BLaER1 treated with 17β-estradiol and CSF1 and Interleukin-3, amounts not matched to agents 10 nM and 100 nM (cell line): ENCODE data around the gene TSR1.

Experiments
- H3K27ac ChIP-seq, 11 experiments: shearing (Covaris generic); formaldehyde crosslinking; 2 replicates each; pipeline ENCODE4 v1.8.1; 2022
- H3K27me3 ChIP-seq, 11 experiments: shearing (Covaris generic); formaldehyde crosslinking; 2 replicates each; pipeline ENCODE4 v1.8.1; 2022
- H3K36me3 ChIP-seq, 11 experiments: shearing (Covaris generic); formaldehyde crosslinking; 2 replicates each; pipeline ENCODE4 v1.8.1; 2022
- H3K4me1 ChIP-seq, 10 experiments: shearing (Covaris generic); formaldehyde crosslinking; 2 replicates each; pipeline ENCODE4 v1.8.1; 2022
- H3K4me2 ChIP-seq, 11 experiments: shearing (Covaris generic); formaldehyde crosslinking; 2 replicates each; pipeline ENCODE4 v1.8.1; 2022
- H3K4me3 ChIP-seq, 10 experiments: shearing (Covaris generic); formaldehyde crosslinking; 2 replicates each; pipeline ENCODE4 v1.8.1; 2022
- H3K9ac ChIP-seq, 11 experiments: shearing (Covaris generic); formaldehyde crosslinking; 2 replicates each; pipeline ENCODE4 v1.8.1; 2022
- H3K9me3 ChIP-seq, 11 experiments: shearing (Covaris generic); formaldehyde crosslinking; replicated peaks in 1 of 11; 2 replicates each; pipeline ENCODE4 v1.8.1; 2022
- H4K20me1 ChIP-seq, 11 experiments: shearing (Covaris generic); formaldehyde crosslinking; 2 replicates each; pipeline ENCODE4 v1.8.1; 2022
- Cebpa-rat ChIP-seq, 11 experiments: shearing (Covaris generic); IDR thresholded peaks; 2 replicates each; pipeline ENCODE4 v1.8.1; 2022

TSR1 gene

DNA sequence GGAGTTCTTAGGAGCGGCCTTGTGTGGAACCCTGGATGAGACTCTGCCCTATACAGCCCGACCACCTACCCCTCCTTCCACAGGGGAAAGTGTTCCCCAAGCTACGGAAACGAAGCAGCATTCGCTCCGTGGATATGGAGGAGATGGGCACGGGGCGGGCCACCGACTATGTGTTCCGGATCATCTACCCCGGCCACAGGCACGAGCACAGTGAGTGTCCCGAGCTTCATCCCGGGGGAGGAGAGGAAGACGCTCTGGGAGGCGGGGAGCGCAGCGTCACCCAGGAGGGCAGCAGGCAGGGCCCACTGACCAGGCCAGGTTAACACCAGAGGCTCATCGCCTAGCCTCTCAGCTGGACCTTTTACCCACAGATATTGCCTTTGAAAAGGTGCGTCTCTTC, 28.9 kb upstream of the TSR1 start:
- Histone ChIP-seq H3K27ac (no peak overlapping the region), H3K4me1 (peaks cover 20 to 37% (median 34%) of the 10 kb centered on the region in 10 experiments), H3K4me2 (no peak overlapping the region), H3K9me3 (no peaks in the 10 kb centered on the region), H3K36me3 (peaks cover 22 to 67% (median 52%) of the 10 kb centered on the region in 11 experiments), H3K4me3 (no peak overlapping the region), H3K9ac (no peak overlapping the region), H3K27me3 (no peaks in the 10 kb centered on the region), H4K20me1 (peaks cover 0 to 34% (median 0%) of the 10 kb centered on the region in 11 experiments; a peak in 7 of 22 replicates)
- TF ChIP-seq Cebpa-rat (IDR thresholded peaks at IDR 0.05) = no peak

DNA sequence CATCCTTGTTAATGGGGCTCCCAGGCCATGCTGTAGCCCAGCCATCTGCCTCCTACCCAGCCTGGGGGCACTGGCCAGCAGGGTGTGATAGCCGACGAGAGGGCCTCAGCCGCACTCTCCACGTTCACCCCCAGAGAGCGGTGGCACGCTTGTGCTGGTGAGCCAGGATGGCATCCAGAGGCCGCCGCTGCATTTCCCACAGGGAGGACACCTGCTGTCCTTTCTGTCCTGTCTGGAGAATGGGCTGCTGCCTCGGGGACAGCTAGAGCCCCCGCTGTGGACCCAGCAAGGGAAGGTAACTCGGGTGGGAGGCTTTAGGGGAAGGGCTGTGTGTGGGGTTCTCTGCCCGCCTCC, 28.5 kb upstream of the TSR1 start:
- H3K27ac ChIP-seq = no peak overlapping the region
- H3K27me3 ChIP-seq = no peaks in the 10 kb centered on the region
- peaks cover 20 to 33% (median 30%) of the 10 kb centered on the region in 10 experiments for H3K4me1 ChIP-seq
- H3K36me3 ChIP-seq = peaks cover 22 to 71% (median 54%) of the 10 kb centered on the region in 11 experiments
- no peaks in the 10 kb centered on the region for H3K9me3 ChIP-seq
- H3K9ac ChIP-seq = no peak overlapping the region
- H3K4me2 ChIP-seq = no peak overlapping the region
- H3K4me3 ChIP-seq = no peak overlapping the region
- H4K20me1 ChIP-seq = peaks cover 0 to 33% (median 0%) of the 10 kb centered on the region in 11 experiments; a peak in 7 of 22 replicates
- TF ChIP-seq Cebpa-rat (IDR thresholded peaks at IDR 0.05) = no peak

- H3K36me3 ChIP-seq = peaks cover 22 to 77% (median 59%) of the 10 kb centered on the region in 11 experiments
- no peaks in the 10 kb centered on the region for H3K27me3 ChIP-seq
- H3K4me3 ChIP-seq = no peak overlapping the region
- H3K27ac ChIP-seq = no peak overlapping the region
- no peak overlapping the region for H3K4me2 ChIP-seq
- peaks cover 0 to 33% (median 0%) of the 10 kb centered on the region in 11 experiments; a peak in 8 of 22 replicates for H4K20me1 ChIP-seq
- H3K9me3 ChIP-seq = no peaks in the 10 kb centered on the region
- TF ChIP-seq Cebpa-rat (IDR thresholded peaks at IDR 0.05) = no peak
- no peak overlapping the region for H3K9ac ChIP-seq
- peaks cover 17 to 26% (median 24%) of the 10 kb centered on the region in 10 experiments for H3K4me1 ChIP-seq
Observed at GRCh38 chr17:2363851-2364762, 27.9 kb upstream of the TSR1 start.

DNA sequence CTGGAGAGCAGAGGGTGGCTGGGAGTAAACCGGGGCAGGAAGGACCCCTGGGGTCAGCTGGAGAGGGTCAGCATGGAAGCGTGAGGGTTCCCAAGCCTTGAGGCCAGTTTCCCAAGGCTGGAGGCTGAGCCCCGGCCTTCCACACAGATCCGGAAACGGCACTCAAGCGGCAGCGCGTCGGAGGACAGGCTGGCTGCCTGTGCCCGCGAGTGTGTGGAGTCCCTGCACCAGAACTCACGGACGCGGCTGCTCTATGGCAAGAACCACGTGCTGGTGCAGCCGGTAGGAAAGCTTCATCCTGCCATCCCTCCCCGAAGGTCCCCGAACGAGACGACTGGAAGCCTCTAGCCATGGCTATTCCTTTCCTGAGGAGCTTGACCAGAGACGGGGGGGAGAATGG, 27.1 kb upstream of the TSR1 start:
- Histone ChIP-seq H3K9ac (no peak overlapping the region), H3K9me3 (no peaks in the 10 kb centered on the region), H4K20me1 (peaks cover 0 to 33% (median 4%) of the 10 kb centered on the region in 11 experiments; a peak in 9 of 22 replicates), H3K4me2 (no peak overlapping the region), H3K4me1 (peaks cover 9 to 19% (median 17%) of the 10 kb centered on the region in 10 experiments), H3K4me3 (no peak overlapping the region), H3K27me3 (no peaks in the 10 kb centered on the region), H3K36me3 (peaks cover 22 to 78% (median 59%) of the 10 kb centered on the region in 11 experiments), H3K27ac (no peak overlapping the region)
- no peak for TF ChIP-seq Cebpa-rat (IDR thresholded peaks at IDR 0.05)

GRCh38 chr17:2362881-2363280, 26.6 kb upstream of the TSR1 start:
- no peak for TF ChIP-seq Cebpa-rat (IDR thresholded peaks at IDR 0.05)
- H4K20me1 ChIP-seq = peaks cover 0 to 34% (median 8%) of the 10 kb centered on the region in 11 experiments; a peak in 9 of 22 replicates
- H3K27me3 ChIP-seq = no peaks in the 10 kb centered on the region
- no peak overlapping the region for H3K9ac ChIP-seq
- H3K4me3 ChIP-seq = no peak overlapping the region
- H3K36me3 ChIP-seq = peaks cover 22 to 80% (median 59%) of the 10 kb centered on the region in 11 experiments
- peaks cover 5 to 19% (median 14%) of the 10 kb centered on the region in 10 experiments for H3K4me1 ChIP-seq
- H3K27ac ChIP-seq = no peak overlapping the region
- no peaks in the 10 kb centered on the region for H3K9me3 ChIP-seq
- no peak overlapping the region for H3K4me2 ChIP-seq

GRCh38 chr17:2362416-2362815, 26.2 kb upstream of the TSR1 start:
- Histone ChIP-seq H3K4me2 (no peak overlapping the region), H3K27ac (no peak overlapping the region), H4K20me1 (peaks cover 0 to 36% (median 10%) of the 10 kb centered on the region in 11 experiments; a peak in 9 of 22 replicates), H3K36me3 (peaks cover 22 to 84% (median 59%) of the 10 kb centered on the region in 11 experiments), H3K9ac (no peak overlapping the region), H3K4me1 (peaks cover under 1 to 19% (median 11%) of the 10 kb centered on the region in 10 experiments), H3K27me3 (no peaks in the 10 kb centered on the region), H3K4me3 (no peak overlapping the region), H3K9me3 (no peaks in the 10 kb centered on the region)
- no peak for TF ChIP-seq Cebpa-rat (IDR thresholded peaks at IDR 0.05)

- peaks cover 22 to 88% (median 59%) of the 10 kb centered on the region in 11 experiments for H3K36me3 ChIP-seq
- no peak for TF ChIP-seq Cebpa-rat (IDR thresholded peaks at IDR 0.05)
Observed at GRCh38 chr17:2362016-2362415, 25.8 kb upstream of the TSR1 start.

DNA sequence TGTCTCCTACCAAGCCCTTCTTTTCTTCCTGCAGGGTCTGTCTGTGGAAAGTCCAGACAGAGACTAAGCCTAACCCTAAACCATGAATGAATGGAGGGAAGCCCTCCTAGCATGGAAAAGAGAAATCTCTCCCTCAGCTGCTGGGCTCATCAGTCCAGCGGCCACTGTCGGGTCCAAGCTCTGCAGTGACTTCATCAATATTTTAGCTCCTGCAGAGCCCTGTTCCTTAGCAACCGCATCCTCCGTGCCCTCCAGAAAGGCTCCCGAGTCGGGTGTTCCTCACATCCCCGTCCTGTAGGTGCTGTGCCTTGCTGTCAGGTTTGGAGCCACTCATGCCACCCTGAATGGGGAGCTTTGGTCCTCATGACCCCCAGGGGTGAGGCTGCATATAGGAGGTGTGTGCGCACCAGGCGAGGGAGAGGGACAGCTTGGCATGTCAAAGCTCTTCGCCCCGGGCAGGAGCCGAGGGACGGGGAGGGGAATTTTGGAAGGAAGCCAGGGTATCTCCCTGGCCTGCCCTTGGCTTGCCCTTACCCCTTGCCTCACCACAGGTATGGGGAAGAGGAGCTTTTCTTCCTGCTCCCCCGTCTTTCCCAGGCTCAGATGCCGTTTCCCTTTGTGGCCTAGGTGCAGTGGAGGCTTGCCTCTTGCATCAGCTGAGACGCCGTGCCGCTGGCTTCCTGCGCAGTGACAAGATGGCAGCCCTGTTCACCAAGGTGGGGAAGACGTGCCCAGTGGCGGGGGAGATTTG, 24.9 kb upstream of the TSR1 start:
- Histone ChIP-seq H3K4me2 (no peak overlapping the region), H3K4me3 (no peak overlapping the region), H3K9ac (no peak overlapping the region; a peak in 1 of 22 replicates), H3K27ac (no peak overlapping the region), H4K20me1 (peaks cover 0 to 43% (median 10%) of the 10 kb centered on the region in 11 experiments; a peak in 9 of 22 replicates), H3K36me3 (peaks cover 17 to 81% (median 58%) of the 10 kb centered on the region in 11 experiments; a peak in 21 of 22 replicates), H3K9me3 (no peaks in the 10 kb centered on the region), H3K4me1 (peaks cover 0 to 11% (median 5%) of the 10 kb centered on the region in 10 experiments; a peak in 10 of 20 replicates), H3K27me3 (no peaks in the 10 kb centered on the region)
- no peak for TF ChIP-seq Cebpa-rat (IDR thresholded peaks at IDR 0.05)

More at GRCh38 chr17:2362016-2362415, 25.8 kb upstream of the TSR1 start:
- Histone ChIP-seq H3K9ac (no peak overlapping the region), H3K9me3 (no peaks in the 10 kb centered on the region), H3K27ac (no peak overlapping the region), H3K4me3 (no peak overlapping the region), H4K20me1 (peaks cover 0 to 40% (median 10%) of the 10 kb centered on the region in 11 experiments; a peak in 9 of 22 replicates), H3K4me2 (no peak overlapping the region), H3K4me1 (peaks cover 0 to 16% (median 8%) of the 10 kb centered on the region in 10 experiments; a peak in 13 of 20 replicates), H3K27me3 (no peaks in the 10 kb centered on the region)
